Putamen (tissue), 1 donor: ENCODE results near the gene ANKRD31.
"Not testable (repeated sequence)": the region's sequence is repeated elsewhere in the genome, so short reads cannot be mapped to it uniquely, and the experiment has no call there.

Experiments
- DNase-seq: peaks from one replicate; pipeline ENCODE4 v3.0.0-alpha.2; 2016; ENCODE audit warnings: low spot score

The ANKRD31 gene, protein sequence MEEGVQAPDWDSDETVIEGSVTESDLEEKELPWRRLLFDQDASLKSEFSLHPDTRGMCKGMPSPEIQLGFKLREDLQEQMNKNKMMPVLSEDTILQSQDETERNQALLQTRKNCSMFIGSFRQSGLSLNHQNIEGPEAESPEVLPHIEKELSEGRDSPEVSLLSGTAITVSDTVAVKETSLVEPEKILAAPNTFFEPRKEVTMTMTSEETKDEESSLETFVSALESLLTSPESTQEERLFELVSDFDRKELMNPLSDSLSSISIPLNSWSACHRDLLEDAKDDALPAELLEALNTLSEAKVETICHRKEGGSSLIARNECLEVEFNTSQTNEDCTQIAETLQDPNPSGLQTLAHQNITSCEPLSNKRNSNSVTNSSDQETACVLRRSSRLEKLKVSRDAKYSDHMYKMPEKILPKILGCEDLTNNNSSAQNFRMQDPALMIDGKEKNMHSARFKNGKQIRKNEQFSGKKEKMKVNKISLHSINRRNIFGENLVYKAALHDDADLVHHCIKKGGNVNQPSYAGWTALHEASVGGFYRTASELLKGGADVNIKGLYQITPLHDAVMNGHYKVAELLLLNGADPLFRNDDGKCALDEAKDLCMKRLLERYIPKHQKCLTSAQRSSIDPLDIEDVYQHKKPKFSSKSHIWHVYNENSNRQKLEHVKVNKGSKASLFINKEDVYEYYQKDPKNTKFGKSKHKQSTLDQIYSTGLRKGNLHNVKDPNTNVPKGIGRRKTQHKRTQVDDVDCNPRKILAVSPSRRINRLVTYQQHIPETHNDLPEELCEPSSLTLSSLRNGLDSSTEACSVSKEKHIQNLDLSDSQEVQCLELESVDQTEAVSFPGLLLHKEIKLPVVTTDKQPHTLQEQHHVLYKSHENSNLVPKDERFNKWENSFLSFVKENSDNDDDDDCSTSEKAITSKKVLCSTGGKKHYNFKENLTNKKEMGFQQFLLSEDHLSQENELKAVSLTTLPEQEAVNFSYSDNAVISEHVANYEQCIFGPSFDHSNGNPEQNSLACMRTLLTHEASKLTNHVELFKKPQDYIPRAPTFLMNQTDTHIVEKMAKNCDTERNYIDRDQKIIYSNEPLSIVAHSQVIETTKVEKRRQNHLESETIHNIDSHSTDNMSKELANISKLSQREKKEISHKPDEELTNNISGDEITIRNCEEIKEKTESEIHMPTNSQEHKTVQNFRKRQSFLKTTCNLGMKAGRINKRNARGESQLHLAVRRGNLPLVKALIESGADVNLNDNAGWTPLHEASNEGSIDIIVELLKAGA (N-terminal part only)

DNA sequence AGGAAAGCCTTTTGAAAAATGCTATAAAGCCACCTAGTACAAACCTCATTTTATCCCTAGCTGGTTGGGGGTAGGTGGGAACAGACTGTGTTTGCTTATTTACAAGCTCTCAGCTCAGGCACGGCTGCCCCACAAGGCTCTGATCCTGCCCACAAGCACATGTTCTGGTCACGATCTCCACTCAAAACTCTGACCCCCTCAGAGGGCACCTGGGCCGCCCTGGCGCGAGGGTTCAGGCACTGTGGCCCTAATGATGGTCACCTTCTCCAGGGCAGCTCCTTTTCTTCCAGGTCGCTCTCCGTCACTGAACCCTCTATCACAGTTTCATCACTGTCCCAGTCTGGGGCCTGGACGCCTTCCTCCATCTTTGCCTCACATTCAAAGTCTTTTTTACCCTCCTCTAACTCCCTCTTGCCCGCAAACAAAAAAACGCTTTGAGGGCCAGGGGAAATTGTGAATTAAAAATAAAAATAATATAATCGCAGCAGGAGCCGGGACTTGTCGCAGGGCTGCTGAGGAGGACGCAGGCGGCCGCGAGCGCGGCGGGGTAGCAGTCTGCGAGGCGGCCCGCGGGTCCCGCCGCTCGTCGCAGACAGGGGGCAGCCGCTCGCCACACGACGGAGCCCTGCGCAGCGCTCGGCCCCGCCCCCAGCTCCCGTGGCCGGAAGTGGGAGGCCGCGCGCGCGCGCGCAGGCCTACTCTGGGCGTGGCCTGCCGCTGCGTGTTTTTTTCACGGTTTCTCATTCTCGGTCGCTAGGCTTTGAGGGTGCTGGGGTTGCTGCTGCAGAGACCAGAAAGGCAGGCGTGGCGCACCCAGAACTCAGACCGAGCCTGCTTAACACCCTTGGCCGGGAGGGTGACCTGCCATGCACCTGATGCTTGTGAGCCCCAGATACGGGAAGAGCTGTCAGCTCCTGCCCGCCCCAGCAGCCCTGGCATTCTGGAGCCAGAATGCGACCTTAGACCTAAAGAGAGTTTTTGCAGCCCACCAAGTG is at the start of gene ANKRD31:
ANKRD31 (minus strand) TSS at position 557 of the 995 bp plus-strand sequence; CDS start at position 365, 192 bp downstream.
- DNase-seq, result peak; percentile 86

DNA sequence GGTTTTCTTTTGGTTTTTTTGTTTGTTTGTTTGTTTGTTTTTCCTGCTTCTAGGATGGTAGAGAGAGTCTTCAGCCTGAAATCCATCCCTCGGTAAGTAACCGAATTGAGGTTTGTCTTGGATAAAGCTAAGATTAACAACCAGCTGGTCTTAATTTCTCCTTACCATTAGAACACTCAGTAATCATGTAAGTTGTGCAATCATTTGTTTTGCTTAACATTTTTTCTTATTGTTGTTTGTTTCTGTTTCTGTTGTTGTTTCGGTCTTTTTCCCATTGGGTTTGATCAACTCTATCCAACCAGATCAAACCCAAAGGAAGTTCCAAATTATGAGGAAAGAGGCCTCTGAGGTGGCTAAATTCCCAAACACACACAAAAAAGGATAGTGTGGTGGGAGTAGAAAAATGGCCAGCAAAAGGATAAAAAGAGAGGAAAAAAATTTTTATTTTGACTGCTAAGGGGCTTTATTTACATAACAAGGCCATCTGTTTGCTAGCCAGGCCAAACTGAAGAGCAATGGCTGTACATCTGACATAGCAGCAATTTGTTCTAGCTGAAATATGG is 49.6 kb upstream of the ANKRD31 start:
- DNase-seq, result no peak

DNA sequence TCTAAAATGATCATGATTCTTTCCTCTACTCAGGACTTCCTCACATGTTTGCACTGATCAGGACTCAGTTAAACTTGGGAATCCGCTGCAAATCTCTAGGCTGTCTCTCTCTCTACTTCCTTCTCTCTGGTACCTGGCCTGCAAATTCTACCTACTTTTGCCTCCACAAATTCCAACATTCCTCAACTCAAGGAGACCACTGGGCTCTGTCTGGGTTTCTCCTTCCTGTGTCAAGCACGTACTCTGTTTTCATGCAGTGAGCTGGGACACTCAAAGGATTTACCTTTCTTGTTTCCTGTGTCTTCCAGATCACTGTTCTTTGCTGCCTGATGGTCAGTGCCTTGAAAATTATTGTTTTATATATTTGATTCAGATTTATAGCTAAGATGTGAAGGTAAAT is 45.9 kb upstream of the ANKRD31 start:
- no peak for DNase-seq

DNA sequence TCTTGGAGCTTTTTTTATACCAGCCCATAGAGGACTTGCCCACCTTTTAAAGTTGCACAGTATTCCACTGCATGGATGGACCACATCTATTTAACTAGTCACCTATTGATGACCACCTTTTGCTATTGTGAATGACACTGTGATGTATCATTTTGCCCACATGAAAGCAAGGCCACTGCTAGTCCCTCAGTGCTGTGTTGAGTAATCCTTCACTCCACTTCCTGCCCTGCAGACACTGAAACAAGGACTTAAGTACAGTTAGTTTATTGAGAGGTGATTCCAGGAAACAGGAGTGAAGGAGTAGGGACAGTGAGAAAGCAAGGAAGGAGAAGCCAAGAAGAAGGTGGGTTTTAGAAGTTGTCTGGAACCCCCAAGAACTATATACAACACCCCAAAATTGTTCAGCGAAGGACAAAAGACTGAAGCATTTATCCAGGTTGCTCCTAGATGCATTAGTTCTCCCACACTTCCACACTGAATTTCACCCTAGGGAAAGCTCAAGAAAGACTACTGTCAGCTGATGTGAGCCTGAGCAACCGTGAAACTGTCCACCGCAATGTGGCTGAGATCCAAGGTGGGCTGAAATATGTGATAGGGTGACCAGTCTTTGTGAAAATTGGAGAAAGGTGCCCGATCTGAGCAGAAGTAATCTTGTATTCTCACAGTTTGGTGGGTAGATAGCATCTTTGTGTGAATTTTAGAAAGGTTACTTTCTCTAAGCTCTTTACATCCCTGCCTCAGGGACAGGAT is 45.2 kb upstream of the ANKRD31 start:
- no peak for DNase-seq

DNA sequence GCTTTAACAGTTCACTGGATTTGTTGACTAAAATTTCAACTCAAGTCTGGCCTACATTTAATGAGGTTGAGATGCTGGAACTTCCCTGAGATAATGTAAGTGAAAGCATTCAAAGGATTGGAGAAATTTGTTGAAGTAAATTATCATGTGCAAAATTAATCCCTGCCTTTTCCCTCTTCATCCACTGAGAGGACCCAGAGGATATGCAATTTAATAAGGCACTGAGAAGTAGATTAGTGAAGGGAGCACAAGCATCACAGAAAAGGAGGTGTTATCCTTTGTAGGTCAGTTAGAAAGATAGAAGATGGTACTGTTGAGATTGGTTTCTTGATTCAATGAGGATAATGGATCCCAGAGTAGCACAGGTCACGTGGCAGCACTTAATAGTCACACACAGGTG is 42.6 kb upstream of the ANKRD31 start:
- no peak for DNase-seq

DNA sequence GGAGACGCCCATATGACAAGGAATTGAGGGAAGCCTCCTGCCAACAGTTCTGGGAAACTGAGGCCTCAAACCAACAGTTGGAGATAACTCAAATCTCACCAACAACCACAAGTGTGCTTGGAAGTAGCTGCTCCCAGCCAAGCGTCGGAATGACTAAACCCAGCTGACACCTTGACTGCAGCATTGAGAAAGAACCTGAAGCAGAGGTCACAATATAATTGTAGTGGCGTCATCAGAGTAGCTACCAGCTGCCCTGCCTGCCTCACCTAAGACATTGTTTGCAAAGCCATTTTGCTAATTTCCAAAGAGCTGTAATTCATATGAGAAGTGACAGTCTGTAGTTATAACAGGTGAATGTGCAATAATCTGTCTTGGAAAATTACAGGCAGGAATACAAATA is 40.8 kb upstream of the ANKRD31 start:
- DNase-seq, result no peak

DNA sequence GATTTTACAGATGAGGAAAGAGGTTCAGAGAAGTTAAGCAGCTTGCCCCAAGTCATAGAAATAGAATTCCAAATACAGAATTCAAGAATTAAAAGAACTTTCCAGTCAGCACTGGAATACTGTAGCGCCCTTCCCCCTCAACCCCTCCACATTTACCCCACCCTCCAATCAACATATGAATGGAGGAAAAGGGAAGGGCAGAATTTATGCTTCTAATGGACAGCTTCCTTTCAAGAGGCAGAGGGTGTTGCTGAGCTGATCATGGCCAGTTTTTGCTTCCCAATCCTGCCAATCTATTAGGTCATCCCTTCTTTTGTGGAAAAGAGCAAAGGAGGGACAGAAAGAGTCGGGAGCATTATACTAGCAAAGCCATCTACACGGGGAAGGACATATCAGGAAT is 39.1 kb upstream of the ANKRD31 start:
- no peak for DNase-seq

DNA sequence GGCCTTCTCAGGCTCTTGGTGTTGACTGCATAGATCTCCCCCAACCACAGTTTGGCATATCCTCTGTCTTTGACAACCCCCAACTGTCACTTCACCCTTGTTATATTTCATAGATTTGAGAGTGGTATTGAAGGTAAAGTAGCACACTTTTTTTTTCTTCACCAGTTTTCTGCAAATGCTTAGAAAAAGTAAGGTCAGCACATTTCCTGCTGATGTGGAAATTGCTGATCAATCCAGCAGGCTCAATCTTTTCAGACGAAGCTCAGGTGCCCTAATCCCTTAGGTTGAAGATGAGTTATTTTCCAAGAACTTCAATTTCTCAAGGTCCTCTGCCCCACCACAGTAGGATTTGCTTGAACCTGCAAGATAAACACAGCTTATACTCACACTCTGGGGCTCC is 38.5 kb upstream of the ANKRD31 start:
- DNase-seq, result no peak

DNA sequence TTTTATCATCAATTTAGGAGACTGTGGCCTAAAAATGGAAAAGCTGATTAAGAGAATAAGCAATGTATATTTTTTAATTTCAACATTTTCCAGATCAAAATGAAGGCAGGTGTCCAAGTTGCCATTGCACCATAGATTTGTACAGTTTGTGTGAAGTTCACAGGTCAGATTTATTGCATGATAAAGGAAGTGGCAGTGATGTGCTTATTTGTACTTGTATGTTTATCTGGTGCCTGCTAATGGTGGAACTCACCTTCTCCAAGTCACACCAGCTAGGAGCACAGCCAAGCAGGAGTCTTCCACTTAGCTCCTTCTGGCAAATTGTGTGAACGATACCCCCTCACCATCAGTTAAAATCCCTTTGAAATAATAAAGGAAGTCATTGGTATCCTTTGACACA is 37.8 kb upstream of the ANKRD31 start:
- DNase-seq, result no peak

DNA sequence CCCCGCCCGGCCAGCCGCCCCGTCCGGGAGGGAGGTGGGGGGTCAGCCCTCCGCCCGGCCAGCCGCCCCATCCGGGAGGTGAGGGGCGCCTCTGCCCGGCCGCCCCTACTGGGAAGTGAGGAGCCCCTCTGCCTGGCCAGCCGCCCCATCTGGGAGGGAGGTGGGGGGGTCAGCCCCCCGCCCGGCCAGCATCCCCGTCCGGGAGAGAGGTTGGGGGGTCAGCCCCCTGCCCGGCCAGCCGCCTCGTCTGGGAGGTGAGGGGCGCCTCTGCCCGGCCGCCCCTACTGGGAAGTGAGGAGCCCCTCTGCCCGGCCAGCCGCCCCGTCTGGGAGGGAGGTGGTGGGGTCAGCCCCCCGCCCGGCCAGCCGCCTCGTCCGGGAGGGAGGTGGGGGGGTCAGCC is 33.9 kb upstream of the ANKRD31 start:
- DNase-seq, result not testable (repeated sequence)

DNA sequence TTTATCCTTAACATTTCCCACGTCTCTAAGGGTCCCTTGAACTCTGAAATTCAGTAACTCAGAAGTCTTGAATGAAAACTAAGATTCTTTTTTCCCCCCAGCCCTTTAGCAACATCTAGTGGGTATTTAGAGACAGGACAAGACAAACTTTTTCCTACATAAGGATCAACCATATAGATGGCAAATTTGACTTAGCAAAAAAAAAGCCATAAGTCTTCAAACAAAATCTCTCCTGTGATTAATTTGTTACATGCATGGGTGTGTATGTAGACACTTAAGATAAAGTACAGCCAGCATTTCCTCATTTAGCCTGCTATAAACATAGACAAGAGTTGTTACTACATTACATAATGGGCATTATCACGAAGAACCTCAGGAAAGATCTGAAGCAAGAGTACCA is 29.1 kb upstream of the ANKRD31 start:
- peak; percentile 7 for DNase-seq

DNA sequence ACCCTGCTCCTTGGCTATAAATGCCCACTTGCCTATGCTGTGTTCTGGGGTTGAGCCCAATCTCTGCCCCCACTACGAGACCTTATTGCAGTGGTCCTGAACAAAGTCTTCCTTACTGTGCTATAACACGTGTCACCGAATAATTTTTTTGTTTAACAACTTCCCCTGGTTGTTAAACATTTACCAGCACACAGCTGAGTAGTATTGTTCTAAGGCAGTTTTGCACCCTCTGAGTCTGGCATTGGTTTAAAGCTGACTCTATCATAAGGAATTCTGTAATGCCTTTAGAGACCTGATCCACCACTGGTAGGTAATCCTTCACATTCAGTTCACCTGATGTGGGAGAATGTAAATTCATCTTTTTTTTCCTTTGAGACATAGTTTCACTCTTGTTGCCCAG is 25.6 kb upstream of the ANKRD31 start:
- no peak for DNase-seq

DNA sequence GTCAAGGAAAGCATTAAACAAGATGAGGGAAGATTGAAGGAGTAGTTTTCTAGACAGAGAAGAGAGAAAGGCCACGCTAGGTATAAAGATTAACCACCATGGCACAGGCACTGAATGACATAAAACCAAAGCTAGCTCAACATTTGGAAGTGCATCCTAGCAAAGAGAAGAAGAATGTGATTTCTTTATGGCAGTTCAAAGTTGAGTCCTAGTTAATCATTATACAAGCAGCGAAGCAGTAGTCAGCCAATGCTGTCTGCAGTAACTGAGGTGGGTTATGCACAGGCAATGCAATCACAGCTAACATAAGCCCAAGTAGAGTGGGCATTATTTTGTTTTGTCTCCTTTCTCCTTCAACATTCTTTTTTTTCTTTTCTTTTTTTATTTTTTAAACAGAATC is 24.0 kb upstream of the ANKRD31 start:
- no peak for DNase-seq

DNA sequence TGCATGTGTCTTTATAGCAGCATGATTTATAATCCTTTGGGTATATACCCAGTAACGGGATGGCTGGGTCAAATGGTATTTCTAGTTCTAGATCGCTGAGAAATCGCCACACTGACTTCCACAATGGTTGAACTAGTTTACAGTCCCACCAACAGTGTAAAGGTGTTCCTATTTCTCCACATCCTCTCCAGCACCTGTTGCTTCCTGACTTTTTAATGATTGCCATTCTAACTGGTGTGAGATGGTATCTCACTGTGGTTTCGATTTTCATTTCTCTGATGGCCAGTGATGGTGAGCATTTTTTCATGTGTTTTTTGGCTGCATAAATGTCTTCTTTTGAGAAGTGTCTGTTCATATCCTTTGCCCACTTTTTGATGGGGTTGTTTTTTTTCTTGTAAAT is 13.8 kb upstream of the ANKRD31 start:
- DNase-seq, result not testable (repeated sequence)

DNA sequence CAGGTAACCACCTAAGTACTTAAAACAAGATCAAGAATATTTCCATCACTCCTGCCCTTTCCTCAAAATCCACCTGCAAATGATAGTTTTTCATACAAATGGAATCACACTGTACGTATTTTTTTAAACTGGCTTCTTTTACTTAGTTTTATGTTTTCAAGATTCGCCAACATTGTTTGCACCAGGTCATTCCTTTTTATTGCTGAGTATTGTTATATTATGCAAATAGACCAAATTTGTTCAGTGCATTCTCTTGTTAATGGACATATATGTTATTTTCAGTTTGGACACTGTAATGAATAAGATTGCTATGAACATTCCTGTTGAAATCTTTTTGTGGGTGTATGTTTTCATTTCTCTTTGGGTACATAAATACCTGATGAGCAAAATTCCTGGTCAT is 8.3 kb upstream of the ANKRD31 start:
- no peak for DNase-seq

DNA sequence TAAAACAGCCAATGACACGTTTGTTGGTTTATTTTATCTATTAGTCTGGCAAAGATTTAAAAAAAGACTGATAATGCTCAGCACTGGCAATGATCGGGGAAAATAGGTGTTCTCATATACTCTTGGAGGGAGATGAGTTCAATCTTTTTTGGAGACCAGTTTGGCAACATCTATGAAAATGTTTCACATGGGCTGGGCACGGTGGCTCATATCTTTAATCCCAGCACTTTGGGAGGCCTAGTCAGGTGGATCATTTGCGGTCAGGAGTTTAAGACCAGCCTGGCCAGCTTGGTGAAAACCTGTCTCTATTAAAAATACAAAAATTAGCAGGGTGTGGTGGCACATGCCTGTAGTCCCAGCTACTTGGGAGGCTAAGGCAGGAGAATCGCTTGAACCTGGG is 6.8 kb upstream of the ANKRD31 start:
- DNase-seq, result no peak

DNA sequence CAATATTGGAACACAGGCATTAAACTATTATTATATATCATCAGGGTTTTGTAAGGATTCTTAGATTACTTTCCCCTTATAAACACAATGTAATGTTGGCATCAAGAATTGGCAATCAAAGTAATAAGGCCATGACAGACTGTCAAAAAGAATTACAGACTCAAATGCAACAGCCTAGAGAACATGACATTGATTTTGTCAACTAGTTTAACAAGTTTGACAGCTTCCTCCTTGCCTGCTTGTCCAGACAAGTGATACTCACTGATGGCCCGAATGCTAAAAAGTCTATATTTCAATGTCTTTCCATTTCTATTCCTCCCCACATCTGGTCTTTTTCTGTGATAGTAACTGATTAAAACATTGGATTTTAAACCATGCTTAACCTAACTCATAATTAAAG is 6.4 kb upstream of the ANKRD31 start:
- no peak for DNase-seq

DNA sequence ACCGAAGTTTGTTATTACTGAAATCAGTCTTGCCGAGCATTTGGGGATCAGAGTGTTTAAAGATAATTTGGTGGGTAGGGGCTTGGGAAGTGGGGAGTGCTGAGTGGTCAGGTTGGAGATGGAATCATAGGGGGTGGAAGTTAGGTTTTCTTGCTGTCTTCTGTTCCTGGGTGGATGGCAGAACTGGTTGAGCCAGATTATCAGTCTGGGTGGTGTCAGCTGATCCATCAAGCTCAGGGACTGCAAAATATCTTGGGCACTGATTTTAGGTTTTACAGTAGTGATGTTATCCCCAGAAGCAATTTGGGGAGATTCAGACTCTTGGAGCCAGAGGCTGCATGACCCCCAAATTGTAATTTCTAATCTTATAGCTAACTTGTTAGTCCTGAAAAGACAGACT is 5.4 kb upstream of the ANKRD31 start:
- no peak for DNase-seq

DNA sequence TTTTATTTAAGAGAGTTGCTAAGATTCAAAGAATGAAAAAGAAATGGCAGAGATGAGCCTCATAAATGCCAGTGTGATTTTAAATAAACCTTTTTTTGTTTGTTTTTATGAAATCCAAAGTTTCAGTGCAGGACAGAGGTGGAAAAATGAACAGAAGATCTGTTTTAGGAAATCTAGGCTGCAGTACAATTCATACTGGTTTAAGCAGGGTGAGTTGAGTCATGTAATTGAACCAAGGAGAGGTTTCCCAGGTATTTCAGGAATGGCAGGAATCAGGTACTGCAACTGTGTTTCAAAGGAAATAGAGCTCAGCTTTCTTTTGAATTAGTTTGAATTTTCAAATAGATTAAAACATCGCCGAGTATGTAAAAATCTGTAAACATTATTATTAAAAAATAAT is 3.0 kb upstream of the ANKRD31 start:
- DNase-seq, result no peak

DNA sequence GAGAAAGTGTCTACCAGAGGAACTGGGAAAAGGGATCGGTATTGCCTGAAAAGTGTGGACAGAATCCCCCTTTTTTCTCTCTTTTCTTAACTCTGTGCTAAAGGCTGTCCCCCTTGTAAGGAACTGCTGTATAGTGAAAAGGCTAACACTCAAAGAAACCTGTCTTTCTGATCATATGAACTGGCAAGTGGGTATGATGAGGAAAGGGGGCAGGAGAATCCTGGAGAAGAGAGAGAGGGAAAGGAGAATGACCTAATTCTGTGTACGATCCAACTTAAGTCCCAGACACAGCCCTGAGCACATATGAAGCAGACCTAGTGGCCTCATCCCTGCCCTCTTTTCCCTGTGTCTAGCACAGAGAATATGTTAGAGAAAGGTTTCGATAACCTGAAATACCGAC is 967 bp downstream of the ANKRD31 start:
- DNase-seq, result no peak
